HCT116 (cell line): ENCODE data around the gene PTBP1. TPM values are rescaled to one million over a fixed set of nuclear protein-coding genes. Genes with fewer than 3 reads are reported as not detected.

Experiments
- ATAC-seq: fragments of 200-7000 bp; cut with Tn5 transposase; 2 replicates; pipeline ENCODE4 v1.9.1; 2020; ENCODE audit warnings: mild to moderate bottlenecking, moderate library complexity
- BruUV-seq: library from RNA; stranded (reverse); fragments of 400-500 nt; replicated peaks from 2 replicates; lab custom pipeline; 2021; lab: Mats Ljungman, UMichigan
- CTCF ChIA-PET: fragments of 300-600 bp; sonication (Branson Sonifier 250); formaldehyde crosslinking; loops from one replicate; lab custom pipeline; 2021; ENCODE audit warnings: antibody characterized with exemption; lab: Charles Lee
- POLR2A ChIA-PET: fragments of 300-600, 350-600 bp; sonication (Branson Sonifier 250); formaldehyde crosslinking; loops from one replicate; lab custom pipeline; 2021; ENCODE audit warnings: antibody characterized with exemption; lab: Charles Lee
- RAD21 ChIA-PET, 2 experiments: fragments of 300-600 bp; sonication (Branson Sonifier 250); formaldehyde crosslinking; loops; one replicate each; lab custom pipeline; 2023; ENCODE audit warnings: low total read pairs in 2 of 2; ENCODE audit not compliant: uncharacterized antibody in 2 of 2, unreplicated experiment in 2 of 2, low non-redundant PET in 1 of 2; lab: Charles Lee
- DNase-seq: peaks from one replicate; pipeline ENCODE4 v3.0.0-alpha.2; 2010; ENCODE audit warnings: low read depth, low spot score
- H2AFZ ChIP-seq: fragments of 200-600 bp; shearing (Covaris generic), sonication (generic); 2 replicates; pipeline ENCODE4 v1.6.1; 2017; ENCODE audit warnings: low read depth, mixed run types, mixed read lengths, antibody characterized with exemption, low read length; ENCODE audit not compliant: poor library complexity, severe bottlenecking
- H3K27ac ChIP-seq: 2 replicates; pipeline ENCODE4 v1.5.1; 2012; ENCODE audit warnings: low read depth, low read length
- H3K27me3 ChIP-seq: fragments of 200-600 bp; sonication (generic); 2 replicates; pipeline ENCODE4 v1.6.1; 2016; ENCODE audit warnings: mixed run types, low read length, mixed read lengths; ENCODE audit not compliant: insufficient read depth
- H3K36me3 ChIP-seq, 2 experiments: fragments of 200-500 bp in 1 of 2; fragments of 200-600 bp in 1 of 2; sonication (Bioruptor generic) in 1 of 2; sonication (generic) in 1 of 2; 2 replicates each; pipeline versions ENCODE4 v1.5.1 to v1.6.1; 2014 to 2016; ENCODE audit warnings: low read length in 2 of 2, inconsistent platforms in 1 of 2, mixed read lengths in 1 of 2, mixed run types in 1 of 2; ENCODE audit not compliant: insufficient read depth in 2 of 2, control insufficient read depth in 1 of 2
- H3K4me1 ChIP-seq, 2 experiments: fragments of 200-600 bp in 1 of 2; sonication (generic) in 1 of 2; 2 replicates each; pipeline versions ENCODE4 v1.5.1 to v1.6.1; 2012 to 2017; ENCODE audit warnings: low read length in 2 of 2, inconsistent platforms in 1 of 2, mild to moderate bottlenecking in 1 of 2, mixed read lengths in 1 of 2, mixed run types in 1 of 2, moderate library complexity in 1 of 2; ENCODE audit not compliant: insufficient read depth in 2 of 2, control insufficient read depth in 1 of 2
- H3K4me2 ChIP-seq: fragments of 200-600 bp; sonication (generic); 2 replicates; pipeline ENCODE4 v1.6.1; 2017; ENCODE audit warnings: mixed run types, low read length, mixed read lengths
- H3K4me3 ChIP-seq, 2 experiments: fragments of 200-600 bp in 1 of 2; sonication (generic) in 1 of 2; replicated peaks in 1 of 2; 2 replicates each; pipeline ENCODE4 v1.5.1; 2011 to 2016; ENCODE audit warnings: low read length in 2 of 2, control low read depth in 1 of 2, low read depth in 1 of 2, mild to moderate bottlenecking in 1 of 2, mixed read lengths in 1 of 2, mixed run types in 1 of 2
- H3K79me2 ChIP-seq: fragments of 200-600 bp; sonication (generic); 2 replicates; pipeline ENCODE4 v1.6.1; 2017; ENCODE audit warnings: mild to moderate bottlenecking, mixed run types, low read length, moderate library complexity, mixed read lengths; ENCODE audit not compliant: insufficient read depth
- H3K9ac ChIP-seq: fragments of 200-600 bp; sonication (generic); 2 replicates; pipeline ENCODE4 v1.6.1; 2016; ENCODE audit warnings: low read length, mixed read lengths
- H3K9me2 ChIP-seq: fragments of 200-600 bp; sonication (generic), shearing (Covaris generic); 2 replicates; pipeline ENCODE4 v1.6.1; 2017; ENCODE audit warnings: mixed run types, mild to moderate bottlenecking, moderate library complexity; ENCODE audit not compliant: insufficient read depth
- H3K9me3 ChIP-seq, 2 experiments: fragments of 200-500 bp in 1 of 2; fragments of 200-600 bp in 1 of 2; sonication (Bioruptor generic) in 1 of 2; sonication (generic) in 1 of 2; 2 replicates each; pipeline ENCODE4 v1.6.1; 2014 to 2017; ENCODE audit warnings: low read length in 2 of 2, mixed read lengths in 2 of 2, inconsistent platforms in 1 of 2, low read depth in 1 of 2, mild to moderate bottlenecking in 1 of 2, mixed run types in 1 of 2, moderate library complexity in 1 of 2; ENCODE audit not compliant: control insufficient read depth in 1 of 2, insufficient read depth in 1 of 2
- H4K20me1 ChIP-seq: fragments of 200-600 bp; sonication (generic), shearing (Covaris generic); 2 replicates; pipeline ENCODE4 v1.6.1; 2017; ENCODE audit warnings: mixed run types, mild to moderate bottlenecking, moderate library complexity; ENCODE audit not compliant: insufficient read depth
- CEBPB ChIP-seq: IDR thresholded peaks from 2 replicates; pipeline ENCODE4 v1.6.1; 2012; ENCODE audit warnings: low read depth
- CTCF ChIP-seq, 3 experiments: fragments of 200-600 bp in 1 of 3; sonication (generic) in 1 of 3; IDR thresholded peaks in 2 of 3; conservative IDR thresholded peaks in 1 of 3; 2 replicates each; pipeline ENCODE4 v1.5.1; 2012 to 2017; ENCODE audit warnings: low read depth in 2 of 3, low read length in 2 of 3, antibody characterized with exemption in 1 of 3, borderline replicate concordance in 1 of 3, control low read depth in 1 of 3, mild to moderate bottlenecking in 1 of 3, mixed read lengths in 1 of 3, mixed run types in 1 of 3, moderate library complexity in 1 of 3; ENCODE audit not compliant: insufficient read depth in 1 of 3
- EGR1 ChIP-seq: IDR thresholded peaks from 2 replicates; pipeline ENCODE4 v1.6.1; 2012; ENCODE audit warnings: low read depth
- EZH2 ChIP-seq: fragments of 200-600 bp; sonication (generic); IDR thresholded peaks from 2 replicates; pipeline ENCODE4 v1.6.1; 2017; ENCODE audit warnings: antibody characterized with exemption, mixed run types
- EZH2phosphoT487 ChIP-seq: fragments of 200-600 bp; IDR thresholded peaks from 2 replicates; pipeline ENCODE4 v1.6.1; 2018; ENCODE audit warnings: antibody characterized with exemption, borderline replicate concordance
- FOSL1 ChIP-seq: IDR thresholded peaks from 2 replicates; pipeline ENCODE4 v1.6.1; 2012; ENCODE audit warnings: low read depth
- JUND ChIP-seq: IDR thresholded peaks from 2 replicates; pipeline ENCODE4 v1.6.1; 2012
- MAX ChIP-seq: IDR thresholded peaks from 2 replicates; pipeline ENCODE4 v1.6.1; 2012
- POLR2A ChIP-seq: IDR thresholded peaks from 2 replicates; pipeline ENCODE4 v1.7.0; 2011; ENCODE audit warnings: borderline replicate concordance; ENCODE audit not compliant: insufficient read depth, insufficient read length; ENCODE audit errors: extremely low read depth
- RAD21 ChIP-seq: IDR thresholded peaks from 2 replicates; pipeline ENCODE4 v1.6.1; 2012; ENCODE audit warnings: low read depth, mild to moderate bottlenecking
- REST ChIP-seq: IDR thresholded peaks from 2 replicates; pipeline ENCODE4 v1.6.1; 2012; ENCODE audit warnings: low read depth
- SIN3A ChIP-seq: IDR thresholded peaks from 2 replicates; pipeline ENCODE4 v1.6.1; 2012; ENCODE audit warnings: low read depth
- SP1 ChIP-seq: IDR thresholded peaks from 2 replicates; pipeline ENCODE4 v1.6.1; 2012; ENCODE audit warnings: low read depth
- SRF ChIP-seq: IDR thresholded peaks from 2 replicates; pipeline ENCODE4 v1.6.1; 2012; ENCODE audit warnings: low read depth
- TCF7L2 ChIP-seq: IDR thresholded peaks from 2 replicates; pipeline ENCODE4 v1.7.0; 2011; ENCODE audit warnings: borderline replicate concordance, inconsistent platforms; ENCODE audit not compliant: insufficient read depth, insufficient read length; ENCODE audit errors: extremely low read depth
- ZBTB33 ChIP-seq: IDR thresholded peaks from 2 replicates; pipeline ENCODE4 v1.6.1; 2011; ENCODE audit warnings: mild to moderate bottlenecking, low read length, moderate library complexity; ENCODE audit not compliant: insufficient replicate concordance; ENCODE audit errors: extremely low read depth
- ZFX ChIP-seq: fragments of 450-650 bp; IDR thresholded peaks from 2 replicates; pipeline ENCODE4 v1.6.1; 2017
- intact Hi-C: fragments of 100-400 bp; cut with micrococcal nuclease; formaldehyde crosslinking; loops from 2 replicates; pipeline ENCODE4 v1.10.0; 2022
- total RNA-seq: library from RNA; stranded (reverse); gene quantifications from one replicate; pipeline ENCODE4 v1.2.1, GENCODE V29; 2021; ENCODE audit not compliant: unreplicated experiment

PTBP1 gene
- total RNA-seq, 1 experiment from 2014 or later = 676 TPM

GRCh38 chr19:772730-773436 is 24.4 kb upstream of the PTBP1 start:
- Histone ChIP-seq H3K79me2 (no peaks in the 10 kb centered on the region), H3K27me3 (no peaks in the 10 kb centered on the region), H3K9me3 (no peaks in the 10 kb centered on the region), H3K4me2 (no peak overlapping the region), H3K4me1 (peaks cover 4 to 14% of the 10 kb centered on the region in 2 experiments), H4K20me1 (no peaks in the 10 kb centered on the region), H3K9ac (no peak overlapping the region), H2AFZ (no peak overlapping the region), H3K27ac (no peak overlapping the region), H3K4me3 (no peak overlapping the region), H3K36me3 (no peaks in the 10 kb centered on the region), H3K9me2 (no peaks in the 10 kb centered on the region)
- intact Hi-C loops = no loop called here
- ChIA-PET RAD21 (no interaction called here), POLR2A (interaction anchor here (1.1 kb wide), 1 partner anchor 24 kb away, joined by 3 read pairs; the partner anchor contains the start of gene PTBP1), CTCF (no interaction called here)
- no peak for TF ChIP-seq EGR1
- TF ChIP-seq EZH2phosphoT487 = no peak
- TF ChIP-seq ZFX = no peak
- TF ChIP-seq SIN3A = no peak
- no peak for TF ChIP-seq TCF7L2
- TF ChIP-seq RAD21 = no peak
- no peak for TF ChIP-seq SRF
- TF ChIP-seq CTCF (IDR thresholded peaks at IDR 0.05 in 2 of 3, conservative IDR thresholded peaks at IDR 0.05 in 1 of 3; ENCODE audit: borderline replicate concordance in 1 of 3, insufficient read depth in 1 of 3, low read depth in 2 of 3, low read length in 2 of 3) = no peak
- no peak for TF ChIP-seq EZH2
- no peak for TF ChIP-seq REST
- no peak for TF ChIP-seq MAX
- no peak for TF ChIP-seq ZBTB33
- TF ChIP-seq CEBPB = no peak
- no peak for TF ChIP-seq SP1
- no peak for TF ChIP-seq JUND
- no peak for TF ChIP-seq POLR2A
- no peak for TF ChIP-seq FOSL1
- DNase-seq = no peak
- no peak for ATAC-seq
- no TSS peak for BruUV-seq
